Mesenteric fat pad (tissue), 1 donor: Measurements from ENCODE around the gene ORM2. TPM values are rescaled to one million over a fixed set of nuclear protein-coding genes. Genes with fewer than 3 reads are reported as not detected.
"Not testable (repeated sequence)": the region's sequence is repeated elsewhere in the genome, so short reads cannot be mapped to it uniquely, and the experiment has no call there.

Source experiments
- DNase-seq: peaks from one replicate; pipeline ENCODE4 v3.0.0-alpha.2; 2020; ENCODE audit warnings: low spot score
- total RNA-seq: library from RNA; stranded (reverse); fragmentation: NEBNext Ultra II Directional; extraction: Animal tissue kit (Norgen Biotek cat#: 25700); gene quantifications from one replicate; pipeline ENCODE4 v1.2.1, GENCODE V29; 2021
- donor health status: DM: yes; HTN: yes; CAD: no.

The ORM2 gene
- total RNA-seq, 1 donor from 2014 or later = not detected

DNA sequence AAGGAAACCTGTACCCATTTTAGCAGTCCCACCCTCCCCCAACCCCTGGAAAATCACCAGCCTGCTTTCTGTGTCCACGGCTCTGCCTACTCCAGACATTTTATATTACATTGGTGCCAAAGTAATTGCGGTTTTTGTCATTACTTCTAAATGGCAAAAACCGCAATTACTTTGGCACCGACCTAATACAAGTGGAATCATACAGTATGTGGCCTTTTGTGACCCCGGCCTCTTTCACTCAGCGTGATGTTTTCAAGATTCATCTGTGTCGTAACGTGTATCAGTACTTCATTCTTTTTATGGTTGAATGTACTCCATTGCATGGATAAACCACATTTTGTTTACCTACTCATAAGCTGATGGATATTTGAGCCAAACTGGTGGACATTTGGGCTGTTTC, 16.5 kb upstream of the ORM2 start:
- peak; percentile 28 for DNase-seq

- DNase-seq = peak; percentile 33
Observed at GRCh38 chr9:114314256-114314867, 15.3 kb upstream of the ORM2 start.

DNA sequence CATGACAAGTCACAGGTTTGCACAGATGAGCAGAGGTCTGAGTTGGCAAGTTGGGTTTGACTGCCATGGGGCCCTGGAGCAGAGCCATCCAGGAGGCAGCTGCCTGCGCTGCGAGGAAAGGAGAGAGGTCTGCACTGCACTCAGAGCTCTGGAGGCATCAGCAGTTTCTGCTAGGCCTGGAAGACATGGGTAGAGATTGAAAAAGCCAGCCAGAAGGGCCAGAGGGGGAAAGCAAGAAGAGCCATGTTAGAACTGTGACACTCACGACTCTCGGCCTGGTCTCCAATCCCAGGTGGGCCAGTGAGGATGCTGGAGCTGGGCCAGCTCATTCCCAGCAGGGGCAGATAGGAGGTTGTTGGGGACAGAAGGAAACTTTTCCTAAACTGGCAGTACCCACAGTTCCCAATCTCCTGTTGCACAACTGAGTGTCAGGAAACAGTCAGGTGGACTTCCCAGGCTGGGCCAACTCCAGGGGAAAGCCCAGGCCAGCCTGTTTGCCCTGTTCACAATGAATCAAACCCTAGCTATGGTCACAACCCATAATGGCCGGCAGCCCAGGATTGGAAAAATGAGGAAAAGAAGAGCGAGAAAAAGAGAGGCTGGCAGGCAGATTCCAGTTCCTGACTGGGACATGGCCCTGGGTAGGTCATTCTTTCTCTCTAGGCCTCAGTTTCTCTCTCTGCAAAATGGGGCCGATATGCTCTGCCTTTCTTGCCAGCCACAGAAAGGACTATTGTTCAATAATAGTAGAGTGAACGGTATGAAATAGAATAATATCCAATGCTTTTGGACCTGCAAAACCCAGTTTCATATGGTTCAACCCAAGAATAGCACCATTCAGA, 14.6 kb upstream of the ORM2 start:
- DNase-seq = peak; percentile 67

DNA sequence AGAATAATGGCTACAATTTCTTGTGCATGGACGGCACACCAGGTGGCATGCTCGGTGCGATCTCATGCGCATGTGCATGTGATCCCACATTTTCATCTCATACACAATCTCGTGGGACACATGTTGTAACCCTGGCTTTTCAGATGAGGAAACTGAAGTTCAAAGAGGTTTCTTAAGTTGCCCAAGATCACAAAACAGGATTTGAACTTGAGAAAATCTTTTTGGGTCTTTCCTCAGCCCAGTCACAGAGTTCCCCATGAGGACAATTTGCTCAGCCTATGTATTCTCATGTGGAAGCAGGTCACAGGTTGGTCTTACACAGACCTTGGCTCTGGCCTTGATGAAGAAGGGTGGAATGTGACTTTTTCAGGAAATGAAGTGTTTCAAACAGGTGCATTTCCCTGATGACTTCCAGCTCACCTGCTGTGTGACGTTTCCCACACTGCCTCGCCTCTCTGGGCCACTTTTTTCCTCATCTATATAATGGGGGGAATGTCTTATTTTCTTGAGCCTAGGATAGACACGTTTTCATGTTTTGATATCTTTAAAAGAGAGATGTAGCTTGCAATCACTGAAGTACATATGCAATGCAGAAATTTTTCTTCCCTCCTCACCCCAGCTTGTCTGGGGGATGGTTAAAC, 13.8 kb upstream of the ORM2 start:
- peak; percentile 57 for DNase-seq

GRCh38 chr9:114316605-114317230, 13.0 kb upstream of the ORM2 start:
- peak; percentile 14 for DNase-seq

DNA sequence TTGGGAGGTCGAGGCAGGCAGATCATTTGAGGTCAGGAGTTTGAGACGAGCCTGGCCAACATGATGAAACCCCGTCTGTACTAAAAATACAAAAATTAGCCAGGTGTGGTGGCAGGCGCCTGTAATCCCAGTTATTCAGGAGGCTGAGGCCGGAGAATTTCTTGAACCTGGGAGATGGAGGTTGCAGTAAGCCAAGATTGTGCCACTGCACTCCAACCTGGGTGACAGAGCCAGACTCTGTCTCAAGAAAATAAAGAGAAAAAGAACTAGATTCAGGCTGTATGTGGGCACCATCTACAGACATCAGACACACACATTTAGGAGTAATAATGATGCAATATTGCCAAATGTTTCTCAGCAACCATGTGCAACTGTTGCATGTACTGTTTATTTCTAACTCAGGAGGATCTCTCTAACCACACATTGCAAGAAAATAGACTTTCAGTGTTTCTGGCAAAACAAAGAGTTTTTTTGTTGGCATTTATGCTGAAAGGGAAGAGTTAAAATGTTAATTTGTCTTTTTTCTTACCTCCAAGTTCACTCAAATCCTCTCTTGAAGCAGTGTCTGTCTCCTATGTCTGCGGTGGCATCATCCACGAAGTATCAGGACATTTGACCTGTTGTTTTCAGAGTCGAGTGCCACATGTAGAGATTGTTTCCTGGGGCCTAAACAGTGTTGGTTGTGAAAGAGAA, 11.9 kb upstream of the ORM2 start:
- peak; percentile 14 for DNase-seq

DNA sequence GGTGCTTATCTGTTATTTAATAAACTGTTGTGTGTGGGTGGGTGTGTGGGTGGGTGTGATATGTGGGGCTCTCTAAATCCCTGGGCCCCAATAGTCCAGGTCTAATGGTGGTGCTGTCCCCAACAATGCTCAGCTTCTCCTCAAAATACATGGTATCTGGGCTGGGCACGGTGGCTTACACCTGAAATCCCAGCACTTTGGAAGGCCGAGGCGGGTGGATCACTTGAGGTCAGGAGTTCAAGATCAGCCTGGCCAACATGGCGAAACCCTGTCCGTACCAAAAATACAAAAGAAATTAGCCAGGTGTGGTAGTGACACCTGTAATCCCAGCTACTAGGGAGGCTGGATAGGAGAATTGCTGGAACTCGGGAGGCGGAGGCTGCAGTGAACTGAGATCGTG, 11.3 kb upstream of the ORM2 start:
- DNase-seq = peak; percentile 45

DNA sequence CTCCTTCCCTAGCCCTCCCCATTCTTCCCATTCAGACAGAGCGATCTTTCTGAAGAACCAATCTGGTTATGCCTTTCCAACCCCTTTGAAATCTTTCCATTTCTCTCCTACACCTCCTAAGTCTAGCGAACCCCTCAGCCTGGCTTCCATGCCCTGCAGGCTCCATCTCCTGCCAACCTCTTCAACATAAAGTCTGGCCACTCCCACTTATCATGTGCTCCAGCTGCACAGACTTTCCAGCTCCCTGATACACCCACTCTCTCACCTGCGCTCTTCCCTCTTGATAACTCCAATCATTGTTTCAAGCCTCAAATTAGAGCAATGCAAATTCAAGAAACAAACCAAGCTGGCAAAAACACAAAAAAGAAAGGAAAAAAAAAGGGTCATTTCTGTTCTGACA, 10.5 kb upstream of the ORM2 start:
- DNase-seq = peak; percentile 9

DNA sequence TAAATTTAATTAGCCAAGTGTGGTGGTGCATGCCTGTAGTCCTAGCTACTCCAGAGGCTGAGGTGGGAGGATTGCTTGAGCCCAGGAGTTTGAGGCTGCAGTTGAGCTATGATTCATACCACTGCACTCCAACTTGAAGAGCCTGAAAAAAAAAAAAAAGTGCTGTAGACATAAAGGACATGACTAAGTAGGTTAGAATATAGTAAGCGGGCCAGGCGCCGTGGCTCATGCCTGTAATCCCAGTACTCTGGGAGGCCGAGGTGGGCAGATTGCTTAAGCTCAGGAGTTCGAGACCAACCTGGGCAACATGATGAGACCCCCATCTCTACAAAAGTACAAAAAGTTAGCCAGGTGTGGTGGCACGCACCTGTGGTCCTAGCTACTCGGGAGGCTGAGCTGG, 9.0 kb upstream of the ORM2 start:
- not testable (repeated sequence) for DNase-seq

- DNase-seq = no peak
Observed at GRCh38 chr9:114321759-114322158, 7.9 kb upstream of the ORM2 start.

DNA sequence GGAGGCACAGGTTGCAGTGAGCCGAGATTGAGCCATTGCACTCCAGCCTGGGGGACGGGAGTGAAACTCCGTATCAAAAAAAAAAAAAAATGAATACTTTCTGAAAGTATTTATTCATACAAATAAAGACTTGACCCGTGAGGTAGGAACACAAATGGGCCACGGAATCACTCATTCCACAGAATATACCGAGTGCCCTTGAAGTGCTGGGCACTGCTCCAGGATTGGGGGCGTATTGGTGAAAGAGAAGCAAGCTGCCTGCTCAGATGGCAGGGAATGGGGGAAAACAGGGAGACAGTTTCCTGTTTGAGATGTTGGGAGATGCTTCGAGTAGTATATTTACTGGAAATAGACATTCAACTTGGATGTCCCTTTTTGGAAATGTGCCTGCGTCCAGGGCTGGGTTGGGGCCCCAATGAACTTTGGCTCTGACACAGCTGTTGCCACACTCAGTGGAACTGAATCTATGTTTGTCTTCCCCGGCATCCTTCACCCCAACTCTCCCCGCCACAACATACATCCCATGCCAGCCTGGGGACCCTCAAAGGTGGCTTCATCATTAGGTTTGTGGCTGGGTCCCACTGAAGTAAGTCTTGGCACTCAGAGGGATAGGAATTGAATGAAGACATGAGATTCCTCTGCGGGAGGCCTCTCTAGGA, 7.4 kb upstream of the ORM2 start:
- not testable (repeated sequence) for DNase-seq

GRCh38 chr9:114322831-114323531, 6.7 kb upstream of the ORM2 start, which contains the start of gene ORM1:
TSS of gene ORM1 (plus strand) at chr9:114323098. CDS start at chr9:114323134, 36 bp downstream.
- DNase-seq = not testable (repeated sequence)

GRCh38 chr9:114323849-114324248, 5.8 kb upstream of the ORM2 start:
- not testable (repeated sequence) for DNase-seq

DNA sequence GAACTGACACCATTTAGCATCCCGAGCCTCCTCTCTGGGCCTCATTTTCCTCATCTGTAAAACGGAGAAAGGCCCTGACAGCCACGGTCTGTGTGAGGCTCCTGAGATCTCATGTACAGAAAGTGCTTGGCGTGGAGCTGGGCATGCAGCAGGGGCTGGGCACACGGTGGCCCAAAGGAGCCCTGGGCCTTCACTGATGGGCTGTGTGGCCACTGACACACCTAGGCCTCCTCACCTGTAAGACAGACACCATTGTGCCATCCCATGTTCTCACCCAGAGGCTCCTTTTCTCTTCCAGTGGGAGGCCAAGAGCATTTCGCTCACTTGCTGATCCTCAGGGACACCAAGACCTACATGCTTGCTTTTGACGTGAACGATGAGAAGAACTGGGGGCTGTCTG, 5.2 kb upstream of the ORM2 start:
- no peak for DNase-seq

DNA sequence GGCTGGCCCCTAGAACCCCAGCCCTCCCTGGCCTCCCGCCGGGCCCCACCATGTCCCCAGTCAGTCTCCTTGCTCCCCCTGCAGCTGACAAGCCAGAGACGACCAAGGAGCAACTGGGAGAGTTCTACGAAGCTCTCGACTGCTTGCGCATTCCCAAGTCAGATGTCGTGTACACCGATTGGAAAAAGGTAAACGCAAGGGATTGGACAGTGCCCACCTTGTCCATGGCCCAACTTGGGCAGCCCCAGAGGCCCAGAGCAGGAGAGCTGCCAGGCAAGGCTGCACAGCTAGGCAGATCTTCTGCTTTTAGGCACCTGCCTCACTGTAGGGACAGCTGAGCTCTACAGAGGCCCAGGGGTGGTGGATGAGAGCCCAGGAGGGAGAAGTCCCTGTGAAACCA, 4.7 kb upstream of the ORM2 start:
- DNase-seq = not testable (repeated sequence)

GRCh38 chr9:114325684-114326254, 3.9 kb upstream of the ORM2 start:
- DNase-seq = not testable (repeated sequence)

DNA sequence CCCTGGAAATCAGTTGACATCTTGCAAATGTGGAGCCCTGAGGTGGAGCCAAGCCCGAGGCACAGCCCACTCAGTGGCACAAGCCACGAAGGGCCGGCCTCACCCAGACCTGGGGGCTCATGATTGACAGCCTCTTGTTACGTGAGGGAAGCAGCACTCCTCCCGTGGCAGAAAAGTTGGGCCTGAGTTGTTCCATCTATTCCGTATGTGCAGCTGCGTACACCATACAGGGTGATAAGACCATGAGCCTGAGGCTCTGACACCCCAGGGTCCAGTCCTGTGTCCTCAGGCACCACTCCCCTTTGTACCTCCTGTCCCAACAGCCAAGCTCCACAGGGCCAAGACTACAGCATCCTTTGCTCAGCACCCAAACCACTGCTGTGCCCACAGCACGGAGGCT, 1.9 kb upstream of the ORM2 start:
- no peak for DNase-seq

- DNase-seq = not testable (repeated sequence)
Observed at GRCh38 chr9:114328357-114328820, 1.3 kb upstream of the ORM2 start.

- not testable (repeated sequence) for DNase-seq
Observed at GRCh38 chr9:114328937-114329624, 588 bp upstream of the ORM2 start.
